Gastrocnemius medialis (tissue), 4 donors: ENCODE results near the gene NT5DC3. TPM values are rescaled to one million over a fixed set of nuclear protein-coding genes. Genes with fewer than 3 reads are reported as not detected.
"Not testable (repeated sequence)": the region's sequence is repeated elsewhere in the genome, so short reads cannot be mapped to it uniquely, and the experiment has no call there.

Experiments
- ATAC-seq, 2 donors: fragments of 150-250 bp; one replicate each; pipeline ENCODE4 v1.9.1; 2016
- DNase-seq, 2 donors: peaks; one replicate each; pipeline ENCODE4 v3.0.0-alpha.2; 2019
- H3K27ac ChIP-seq, 4 donors: fragments of 200-600 bp; sonication (generic); 1 replicate in 1 of 4; 2 replicates in 3 of 4; pipeline ENCODE4 v1.5.1; 2016 to 2018; ENCODE audit warnings: mild to moderate bottlenecking in 2 of 4, moderate library complexity in 1 of 4
- H3K27me3 ChIP-seq, 3 donors: fragments of 200-600 bp; sonication (generic) in 2 of 3; 1 replicate in 1 of 3; 2 replicates in 2 of 3; pipeline versions ENCODE4 v1.5.1 to v1.6.0; 2016 to 2019; ENCODE audit warnings: mild to moderate bottlenecking in 1 of 3, moderate library complexity in 1 of 3
- H3K36me3 ChIP-seq, 2 donors: fragments of 200-600 bp; sonication (generic) in 1 of 2; one replicate each; pipeline ENCODE4 v1.5.1; 2017 to 2018
- H3K4me1 ChIP-seq, 2 donors: fragments of 200-600 bp; sonication (generic) in 1 of 2; one replicate each; pipeline ENCODE4 v1.5.1; 2016 to 2017; ENCODE audit warnings: mild to moderate bottlenecking in 2 of 2
- H3K4me3 ChIP-seq, 4 donors: fragments of 200-600 bp; sonication (generic) in 3 of 4; 1 replicate in 1 of 4; 2 replicates in 3 of 4; pipeline ENCODE4 v1.5.1; 2016 to 2019; ENCODE audit warnings: mild to moderate bottlenecking in 2 of 4
- H3K9me3 ChIP-seq, 3 donors: fragments of 200-600 bp; sonication (generic) in 2 of 3; 1 replicate in 1 of 3; 2 replicates in 2 of 3; pipeline ENCODE4 v1.5.1; 2016 to 2019
- CTCF ChIP-seq, 5 experiments: fragments of 450-650 bp in 3 of 5; fragments of 200-600 bp in 2 of 5; sonication (generic) in 2 of 5; IDR thresholded peaks in 4 of 5; conservative IDR thresholded peaks in 1 of 5; 1 replicate in 4 of 5; 2 replicates in 1 of 5; pipeline ENCODE4 v1.5.1; 2016 to 2019; ENCODE audit warnings: antibody characterized with exemption in 5 of 5, mild to moderate bottlenecking in 3 of 5, moderate library complexity in 3 of 5
- POLR2A ChIP-seq, 2 donors: fragments of 450-650 bp; IDR thresholded peaks; one replicate each; pipeline ENCODE4 v1.6.1; 2017; ENCODE audit warnings: antibody characterized with exemption in 2 of 2, mild to moderate bottlenecking in 2 of 2, moderate library complexity in 2 of 2
- in situ Hi-C, 4 donors: fragments of 200-750 bp; cut with MboI; loops; one replicate each; pipeline versions ENCODE4 v1.15.0 to v1.8.0; 2017; ENCODE audit warnings: low sequenced_read_pairs in 4 of 4
- intact Hi-C: fragments of 100-400 bp; cut with DNase I; formaldehyde crosslinking; loops from one replicate; pipeline ENCODE4 v1.15.1; 2023; ENCODE audit warnings: low total_unique reads
- total RNA-seq, 4 donors: library from RNA; depleted of rRNA; stranded (reverse); fragments of >200 nt; gene quantifications; one replicate each; pipeline versions ENCODE4 v1.1.0 to v1.2.3, GENCODE V29; 2016

NT5DC3 gene
- total RNA-seq, 4 donors from 2014 or later, result 8.8 to 18.7 (median 13.9) TPM

GRCh38 chr12:103812789-103813188 lies 28.2 kb downstream of the NT5DC3 start:
- no peaks in the 10 kb centered on the region for H3K36me3 ChIP-seq
- intact Hi-C loops (no loop called here), in situ Hi-C loops (no loop called here)
- no peak overlapping the region for H3K4me3 ChIP-seq
- H3K4me1 ChIP-seq, result peaks cover 8 to 14% of the 10 kb centered on the region in 2 donors
- H3K9me3 ChIP-seq, result no peaks in the 10 kb centered on the region
- ATAC-seq (no peak), DNase-seq (no peak)
- TF ChIP-seq POLR2A (IDR thresholded peaks at IDR 0.05) (no peak), CTCF (IDR thresholded peaks at IDR 0.05 in 4 of 5, conservative IDR thresholded peaks at IDR 0.05 in 1 of 5) (no peak)
- no peaks in the 10 kb centered on the region for H3K27me3 ChIP-seq
- no peak overlapping the region for H3K27ac ChIP-seq

GRCh38 chr12:103811791-103812190 lies 29.2 kb downstream of the NT5DC3 start:
- no peaks in the 10 kb centered on the region for H3K9me3 ChIP-seq
- H3K4me1 ChIP-seq, result peaks cover 18 to 24% of the 10 kb centered on the region in 2 donors
- DNase-seq (no peak), ATAC-seq (no peak)
- in situ Hi-C loops, result no loop called here
- H3K4me3 ChIP-seq, result no peak overlapping the region
- H3K27ac ChIP-seq, result no peak overlapping the region
- intact Hi-C loops, result no loop called here
- H3K36me3 ChIP-seq, result no peaks in the 10 kb centered on the region
- H3K27me3 ChIP-seq, result no peaks in the 10 kb centered on the region
- TF ChIP-seq POLR2A (IDR thresholded peaks at IDR 0.05) (no peak), CTCF (IDR thresholded peaks at IDR 0.05 in 4 of 5, conservative IDR thresholded peaks at IDR 0.05 in 1 of 5) (no peak)

- DNase-seq (no peak), ATAC-seq (no peak)
- intact Hi-C loops, result no loop called here
- Histone ChIP-seq H3K27me3 (no peaks in the 10 kb centered on the region), H3K36me3 (no peaks in the 10 kb centered on the region), H3K4me1 (peaks cover 24 to 30% of the 10 kb centered on the region in 2 donors), H3K27ac (no peak overlapping the region), H3K9me3 (no peaks in the 10 kb centered on the region), H3K4me3 (no peak overlapping the region)
- in situ Hi-C loops, result no loop called here
- TF ChIP-seq POLR2A (IDR thresholded peaks at IDR 0.05) (no peak), CTCF (IDR thresholded peaks at IDR 0.05 in 4 of 5, conservative IDR thresholded peaks at IDR 0.05 in 1 of 5) (no peak)
Measured at GRCh38 chr12:103810111-103810510, 30.9 kb downstream of the NT5DC3 start.

GRCh38 chr12:103809639-103810038 lies 31.4 kb downstream of the NT5DC3 start:
- intact Hi-C loops, result loop anchor here (10.0 kb wide), 1 partner anchor 475 kb away; no protein-coding TSS in a partner anchor
- H3K9me3 ChIP-seq, ATAC-seq, H3K27me3 ChIP-seq, H3K36me3 ChIP-seq, H3K27ac ChIP-seq, in situ Hi-C loops, DNase-seq, H3K4me3 ChIP-seq: not testable (repeated sequence)
- H3K4me1 ChIP-seq, result peaks cover 22 to 30% of the 10 kb centered on the region in 2 donors

- Histone ChIP-seq H3K36me3 (no peaks in the 10 kb centered on the region), H3K4me1 (peaks cover 20 to 30% of the 10 kb centered on the region in 2 donors), H3K27ac (peak overlapping the region; percentile 45 to 61 (median 52)), H3K4me3 (no peak overlapping the region), H3K27me3 (no peaks in the 10 kb centered on the region), H3K9me3 (no peaks in the 10 kb centered on the region)
- intact Hi-C loops, result loop anchor here (10.0 kb wide), 1 partner anchor 476 kb away; no protein-coding TSS in a partner anchor
- ATAC-seq (no peak), DNase-seq (no peak)
- in situ Hi-C loops, result no loop called here
- TF ChIP-seq CTCF (IDR thresholded peaks at IDR 0.05 in 4 of 5, conservative IDR thresholded peaks at IDR 0.05 in 1 of 5) (no peak), POLR2A (IDR thresholded peaks at IDR 0.05) (no peak)
Measured at GRCh38 chr12:103809154-103809553, 31.9 kb downstream of the NT5DC3 start.
